HG03280 (cell line): Measurements from ENCODE around the gene SLC24A1.

ENCODE experiments used
- ATAC-seq: cut with Tn5 transposase; IDR thresholded peaks from one replicate; pipeline ENCODE4 v1.9.1; 2021; ENCODE audit warnings: mild to moderate bottlenecking, moderate library complexity; ENCODE audit not compliant: unreplicated experiment

Gene SLC24A1

DNA sequence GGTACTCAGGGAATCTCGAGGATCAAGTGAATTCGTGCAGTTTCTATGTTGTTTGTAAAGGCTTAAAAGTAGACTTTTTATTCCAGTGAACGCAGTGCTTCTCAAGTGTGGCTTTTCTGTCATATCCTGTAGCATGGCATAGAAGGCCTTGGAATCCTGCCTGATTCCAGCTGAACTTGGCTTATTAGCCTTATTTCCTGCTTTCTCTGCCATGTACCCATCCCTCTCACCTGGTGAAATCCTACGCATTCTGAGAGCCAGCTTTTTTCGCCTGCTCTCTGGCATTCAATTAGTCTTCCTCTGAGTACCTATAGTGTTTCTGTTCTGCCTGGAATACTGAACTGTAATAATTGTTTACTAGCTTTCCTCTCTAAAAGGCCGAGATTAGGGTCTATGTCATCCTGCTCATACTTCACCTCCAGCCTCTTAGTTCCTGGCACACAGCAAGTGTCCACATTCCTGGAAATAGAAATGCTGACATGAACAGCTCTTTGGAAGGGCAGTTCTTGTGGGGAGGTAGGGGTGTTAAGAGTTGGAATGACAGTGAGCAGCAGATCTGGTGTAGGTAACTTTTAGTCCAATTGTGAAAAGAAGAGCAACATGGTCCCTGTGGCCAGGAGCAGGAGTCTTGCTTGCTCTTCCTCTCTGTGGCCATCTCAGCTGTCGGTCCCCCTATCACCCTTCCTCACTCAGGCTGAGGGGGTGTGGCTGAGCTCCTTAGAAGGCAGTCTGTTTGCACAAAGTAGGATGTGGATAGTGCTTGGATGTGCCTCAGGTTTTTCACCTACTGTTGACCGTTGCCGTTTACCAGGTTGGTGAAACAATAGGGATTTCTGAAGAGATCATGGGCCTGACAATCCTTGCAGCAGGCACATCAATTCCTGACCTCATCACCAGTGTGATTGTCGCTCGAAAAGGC lies 30.4 kb downstream of the SLC24A1 start:
- no peak for ATAC-seq

GRCh38 chr15:65653341-65653740 lies 31.6 kb downstream of the SLC24A1 start:
- ATAC-seq: no peak

GRCh38 chr15:65653801-65654521 lies 32.2 kb downstream of the SLC24A1 start:
- no peak for ATAC-seq

- ATAC-seq: no peak
Measured at GRCh38 chr15:65655026-65655425, 33.3 kb downstream of the SLC24A1 start.

DNA sequence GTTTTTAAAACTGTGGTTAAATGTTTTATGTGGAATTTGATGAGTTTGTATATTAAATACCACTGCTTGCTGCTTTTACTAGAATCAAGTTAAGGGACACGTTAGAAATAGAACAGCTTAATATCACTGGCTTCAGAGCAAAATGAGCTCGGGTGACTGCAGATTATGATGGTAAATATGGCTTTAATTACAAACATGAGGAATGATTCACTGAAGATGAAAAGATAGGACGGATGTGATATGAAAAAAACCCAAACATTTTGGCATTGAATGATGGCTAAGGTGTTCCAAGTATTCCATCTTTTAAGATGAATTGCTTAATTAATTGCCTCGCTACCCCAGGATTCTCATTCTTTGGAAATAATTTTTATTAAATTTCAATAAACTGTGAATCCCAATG lies 33.7 kb downstream of the SLC24A1 start:
- no peak for ATAC-seq

GRCh38 chr15:65659502-65660052 lies 37.8 kb downstream of the SLC24A1 start:
- ATAC-seq: no peak

DNA sequence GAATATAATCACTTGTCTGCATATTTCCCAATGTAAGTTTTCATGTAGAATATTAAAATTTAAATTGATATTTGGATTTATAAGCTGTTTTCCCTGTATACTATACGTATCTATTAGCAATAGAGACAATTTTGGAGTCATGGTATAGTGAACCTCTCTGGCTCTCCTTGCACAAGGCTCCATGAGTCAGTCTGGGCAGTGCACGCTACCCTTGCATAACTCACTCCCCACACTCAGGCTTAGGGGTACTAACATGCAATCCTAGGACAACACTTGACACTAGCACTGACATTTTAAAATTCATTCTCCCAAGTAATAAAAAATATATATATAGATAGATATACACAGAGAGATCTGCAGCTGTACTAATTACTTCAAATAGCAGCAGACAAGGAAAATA lies 39.2 kb downstream of the SLC24A1 start:
- ATAC-seq: no peak

- no peak for ATAC-seq
Measured at GRCh38 chr15:65663521-65663920, 41.8 kb downstream of the SLC24A1 start.

- no peak for ATAC-seq
Measured at GRCh38 chr15:65666257-65666656, 44.5 kb downstream of the SLC24A1 start.

GRCh38 chr15:65675551-65675950 lies 53.8 kb downstream of the SLC24A1 start:
- ATAC-seq: no peak

DNA sequence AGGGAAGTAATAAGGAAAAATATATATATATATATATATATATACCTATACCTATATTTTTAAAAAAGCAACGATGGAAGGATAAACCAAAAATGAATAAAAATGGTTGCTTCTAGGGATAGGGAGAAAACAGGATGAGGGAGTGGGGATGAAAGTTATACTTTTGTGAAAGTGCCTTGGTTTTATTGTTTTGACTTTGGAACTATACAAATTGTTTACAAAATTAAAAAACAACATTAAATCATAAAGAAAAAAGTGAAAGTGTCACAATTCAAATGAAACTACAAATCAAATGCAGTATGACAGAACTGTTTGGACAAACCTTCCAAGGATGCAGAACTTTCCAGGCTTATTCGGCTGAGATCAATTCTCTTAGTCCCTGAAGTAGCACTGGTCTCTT lies 54.4 kb downstream of the SLC24A1 start:
- no peak for ATAC-seq

DNA sequence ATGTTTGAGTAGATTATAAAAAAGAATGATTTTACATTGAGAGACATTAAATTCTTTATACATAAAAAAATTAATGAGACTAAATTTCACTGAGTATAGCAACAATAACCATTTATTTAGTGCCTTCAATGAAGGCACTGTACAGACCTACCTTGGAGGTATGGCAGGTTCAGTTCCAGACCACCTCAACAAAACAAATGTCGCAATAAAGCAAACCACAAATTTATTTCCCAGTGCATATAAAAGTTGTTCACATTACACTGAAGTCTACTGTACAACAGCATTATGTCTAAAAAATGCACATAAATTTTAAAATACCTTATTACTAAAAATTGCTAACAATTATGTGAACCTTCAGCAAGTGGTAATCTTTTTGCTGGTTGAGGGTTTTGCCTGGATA lies 58.8 kb downstream of the SLC24A1 start:
- no peak for ATAC-seq

GRCh38 chr15:65682404-65682911 lies 60.7 kb downstream of the SLC24A1 start:
- ATAC-seq: no peak

DNA sequence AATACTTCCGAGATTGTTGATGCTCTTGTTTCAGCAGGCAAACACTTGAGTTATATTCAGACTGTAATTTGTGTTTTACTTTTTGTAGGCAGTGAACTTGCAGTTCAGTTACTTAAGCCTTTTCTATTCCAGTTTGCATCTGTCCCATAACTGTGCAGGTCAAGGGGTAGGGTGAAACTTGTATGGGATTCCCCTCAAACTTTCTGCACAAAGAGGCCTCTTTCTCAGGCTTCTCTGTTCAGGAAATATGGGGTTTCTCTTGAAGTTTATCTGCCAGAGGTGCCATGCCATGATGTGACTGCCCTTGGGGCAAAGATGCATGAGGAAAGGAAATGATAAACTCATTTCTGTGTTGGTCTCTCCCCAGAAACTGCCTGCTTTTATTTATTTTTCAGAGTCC lies 66.7 kb downstream of the SLC24A1 start:
- ATAC-seq: no peak

- no peak for ATAC-seq
Measured at GRCh38 chr15:65690173-65690572, 68.4 kb downstream of the SLC24A1 start.

DNA sequence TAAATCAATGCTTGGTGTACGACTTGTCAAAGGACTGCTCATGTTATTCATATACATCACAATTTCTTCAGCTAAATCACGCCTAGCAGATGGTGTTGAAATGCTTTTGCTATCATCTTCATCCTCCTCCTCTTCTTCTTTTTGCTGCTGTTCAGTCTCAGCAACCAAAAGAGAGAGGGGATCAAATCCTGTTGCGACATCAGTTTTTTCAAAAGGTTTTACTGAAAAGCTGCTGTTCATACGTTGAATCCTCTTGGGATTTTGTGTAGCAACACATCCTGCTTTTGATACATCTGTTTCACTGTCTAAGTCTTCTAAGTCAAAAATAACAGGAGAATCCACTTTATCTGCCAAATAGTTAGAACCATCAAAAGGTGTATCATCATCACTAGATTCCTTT lies 69.0 kb downstream of the SLC24A1 start:
- ATAC-seq: no peak

DNA sequence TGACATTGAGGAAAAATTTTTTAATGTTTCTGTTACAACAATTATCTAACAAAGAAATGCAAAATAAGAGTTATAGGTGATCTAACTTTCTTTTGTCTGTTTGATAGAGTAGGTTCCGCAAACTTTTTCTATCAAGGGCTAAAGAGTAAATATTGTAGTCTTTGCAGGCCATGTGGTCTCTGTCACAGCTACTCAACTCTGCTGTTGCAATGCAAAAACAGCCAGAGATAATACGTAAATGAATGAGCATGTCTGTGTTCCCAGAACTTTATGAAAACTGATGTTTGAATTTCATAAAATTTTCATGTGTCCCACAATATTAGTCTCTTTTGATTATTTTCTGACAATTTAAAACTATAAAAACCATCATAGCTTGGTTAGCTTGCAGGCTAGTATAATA lies 73.3 kb downstream of the SLC24A1 start:
- ATAC-seq: no peak
